ENCODE results near the gene RBM15B. TPM values are rescaled to one million over a fixed set of nuclear protein-coding genes. Genes with fewer than 3 reads are reported as not detected.

RBM15B gene
- total RNA-seq, 1 experiment from 2014 or later: 61.1 TPM

DNA sequence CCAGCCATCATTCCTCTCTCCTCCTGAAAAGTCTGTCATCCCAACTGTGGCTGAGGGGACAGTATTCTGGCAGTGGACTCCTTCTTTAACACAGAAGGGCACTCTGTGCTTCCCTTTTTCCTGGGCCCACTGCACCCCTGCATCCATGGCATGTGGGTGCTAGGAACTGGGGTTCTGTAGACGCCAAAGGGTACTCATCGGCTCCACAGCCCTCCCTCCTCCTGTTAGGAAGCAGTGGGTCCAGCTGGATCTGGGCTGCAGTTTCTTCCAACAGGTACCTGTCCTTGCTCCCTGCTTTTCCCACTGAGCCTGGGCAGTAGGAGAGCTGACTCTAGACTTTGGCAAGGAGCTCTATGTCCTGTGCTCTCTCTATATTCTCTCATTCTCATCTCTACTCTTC lies 12.4 kb upstream of the RBM15B start:
- Histone ChIP-seq H3K18ac (ENCODE audit: insufficient read length, low read depth, low read length) (no peak overlapping the region), H3K56ac (ENCODE audit: insufficient read length, low read depth, low read length) (no peak overlapping the region), H2AFZ (ENCODE audit: low read length) (no peak overlapping the region), H2BK20ac (ENCODE audit: low read depth, low read length, poor library complexity, severe bottlenecking) (no peak overlapping the region), H3T11ph (ENCODE audit: low read length) (no peak overlapping the region), H3K9me3 (ENCODE audit: control insufficient read depth, low read depth, low read length) (no peaks in the 10 kb centered on the region), H2BK15ac (ENCODE audit: low read depth, low read length) (no peak overlapping the region), H3K27ac (ENCODE audit: insufficient read length, low read depth, low read length) (no peak overlapping the region), H4K91ac (ENCODE audit: insufficient read length, low read depth, low read length) (no peak overlapping the region), H3K4ac (ENCODE audit: low read depth, low read length) (no peak overlapping the region), H3K23ac (ENCODE audit: insufficient read length, low read depth, low read length) (no peak overlapping the region), H3K14ac (ENCODE audit: insufficient read depth, low read length) (no peak overlapping the region), H2AK5ac (ENCODE audit: insufficient read length, low read length) (no peak overlapping the region), H3K9ac (ENCODE audit: extremely low read depth, insufficient read length, low read length) (no peak overlapping the region), H4K20me1 (ENCODE audit: control insufficient read depth, insufficient read depth, insufficient read length) (no peaks in the 10 kb centered on the region), H4K8ac (replicated peaks; ENCODE audit: insufficient read length, low read depth, low read length) (no peak overlapping the region), H2BK120ac (ENCODE audit: low read depth, low read length, poor library complexity, severe bottlenecking) (no peak overlapping the region), H3K79me2 (ENCODE audit: insufficient read depth, low read length) (no peaks in the 10 kb centered on the region), H3K23me2 (ENCODE audit: insufficient read length, low read depth, low read length, poor library complexity, severe bottlenecking) (no peaks in the 10 kb centered on the region), H2BK5ac (ENCODE audit: insufficient read length, low read length) (no peak overlapping the region), H3K4me1 (ENCODE audit: insufficient read depth, low read length) (no peaks in the 10 kb centered on the region), H2BK12ac (ENCODE audit: insufficient read length, low read depth, low read length) (no peak overlapping the region), H3K27me3 (ENCODE audit: insufficient read depth, low read length) (no peaks in the 10 kb centered on the region), H4K5ac (ENCODE audit: insufficient read length, low read depth, low read length) (no peak overlapping the region), H3K79me1 (ENCODE audit: insufficient read depth, low read depth, low read length, poor library complexity, severe bottlenecking) (no peaks in the 10 kb centered on the region), H3K4me2 (ENCODE audit: insufficient read depth, insufficient read length, low read length) (no peak overlapping the region)
- TF ChIP-seq, protein P1, sequence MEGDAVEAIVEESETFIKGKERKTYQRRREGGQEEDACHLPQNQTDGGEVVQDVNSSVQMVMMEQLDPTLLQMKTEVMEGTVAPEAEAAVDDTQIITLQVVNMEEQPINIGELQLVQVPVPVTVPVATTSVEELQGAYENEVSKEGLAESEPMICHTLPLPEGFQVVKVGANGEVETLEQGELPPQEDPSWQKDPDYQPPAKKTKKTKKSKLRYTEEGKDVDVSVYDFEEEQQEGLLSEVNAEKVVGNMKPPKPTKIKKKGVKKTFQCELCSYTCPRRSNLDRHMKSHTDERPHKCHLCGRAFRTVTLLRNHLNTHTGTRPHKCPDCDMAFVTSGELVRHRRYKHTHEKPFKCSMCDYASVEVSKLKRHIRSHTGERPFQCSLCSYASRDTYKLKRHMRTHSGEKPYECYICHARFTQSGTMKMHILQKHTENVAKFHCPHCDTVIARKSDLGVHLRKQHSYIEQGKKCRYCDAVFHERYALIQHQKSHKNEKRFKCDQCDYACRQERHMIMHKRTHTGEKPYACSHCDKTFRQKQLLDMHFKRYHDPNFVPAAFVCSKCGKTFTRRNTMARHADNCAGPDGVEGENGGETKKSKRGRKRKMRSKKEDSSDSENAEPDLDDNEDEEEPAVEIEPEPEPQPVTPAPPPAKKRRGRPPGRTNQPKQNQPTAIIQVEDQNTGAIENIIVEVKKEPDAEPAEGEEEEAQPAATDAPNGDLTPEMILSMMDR (conservative IDR thresholded peaks at IDR 0.05): no peak
- H3K4me3 Mint-ChIP-seq: no peak overlapping the region
- no CpG with 5 or more reads among the region's 2 CpGs for WGBS (ENCODE audit: extremely low coverage, insufficient read length, low lambda C conversion rate)
- peak overlapping the region in 2 of 3 experiments; percentile 34 to 80; a peak in 2 of 7 replicates for H3K27ac Mint-ChIP-seq
- H3K4me1 Mint-ChIP-seq: peaks cover 8 to 9% of the 10 kb centered on the region in 2 experiments
- H3K36me3 Mint-ChIP-seq (ENCODE audit: insufficient read depth in 1 of 3, low read depth in 3 of 3): peaks cover 0 to 9% (median 5%) of the 10 kb centered on the region in 3 experiments; a peak in 5 of 7 replicates
- no peaks in the 10 kb centered on the region for H3K27me3 Mint-ChIP-seq (ENCODE audit: low read depth)
- DNase-seq: no peak
- H3K9me3 Mint-ChIP-seq: no peaks in the 10 kb centered on the region
